Activated gamma-delta T cell treated with anti-CD3 and anti-CD28 coated beads, Interleukin-2, amount 50 U/mL, for 16 hours (primary cell): ENCODE results near the gene ZNF462.
"Not testable (repeated sequence)": the region's sequence is repeated elsewhere in the genome, so short reads cannot be mapped to it uniquely, and the experiment has no call there.

Source experiments
- DNase-seq: peaks from one replicate; pipeline ENCODE4 v3.0.0-alpha.2; 2020; ENCODE audit warnings: low read depth

ZNF462 gene

GRCh38 chr9:106962615-106963363 is 99.8 kb downstream of the ZNF462 start:
- DNase-seq, result no peak

GRCh38 chr9:106963684-106964083 is 100.7 kb downstream of the ZNF462 start:
- no peak for DNase-seq

- DNase-seq, result no peak
These were observed 101.4 kb downstream of the ZNF462 start for GRCh38 chr9:106964329-106964728.

- no peak for DNase-seq
These were observed 102.0 kb downstream of the ZNF462 start for GRCh38 chr9:106964822-106965525.

GRCh38 chr9:106966481-106966880 is 103.5 kb downstream of the ZNF462 start:
- no peak for DNase-seq

GRCh38 chr9:106969696-106970095 is 106.7 kb downstream of the ZNF462 start:
- DNase-seq, result no peak

GRCh38 chr9:106970219-106970975 is 107.4 kb downstream of the ZNF462 start:
- DNase-seq, result no peak

- no peak for DNase-seq
These were observed 108.1 kb downstream of the ZNF462 start for GRCh38 chr9:106970976-106971457.

GRCh38 chr9:106972082-106972481 is 109.1 kb downstream of the ZNF462 start:
- DNase-seq, result no peak

GRCh38 chr9:106974341-106974740 is 111.4 kb downstream of the ZNF462 start:
- DNase-seq, result no peak

GRCh38 chr9:106976772-106977171 is 113.8 kb downstream of the ZNF462 start:
- DNase-seq, result no peak

- DNase-seq, result no peak
These were observed 117.7 kb downstream of the ZNF462 start for GRCh38 chr9:106980551-106981101.

GRCh38 chr9:106981396-106982287 is 118.7 kb downstream of the ZNF462 start:
- no peak for DNase-seq

GRCh38 chr9:106982636-106983035 is 119.7 kb downstream of the ZNF462 start:
- no peak for DNase-seq

GRCh38 chr9:106983346-106983745 is 120.4 kb downstream of the ZNF462 start:
- DNase-seq, result no peak

- DNase-seq, result not testable (repeated sequence)
These were observed 126.9 kb downstream of the ZNF462 start for GRCh38 chr9:106989904-106990303.

GRCh38 chr9:106992186-106992585 is 129.2 kb downstream of the ZNF462 start:
- no peak for DNase-seq

GRCh38 chr9:106993603-106994002 is 130.6 kb downstream of the ZNF462 start:
- no peak for DNase-seq

GRCh38 chr9:106994463-106994862 is 131.5 kb downstream of the ZNF462 start:
- DNase-seq, result no peak

- no peak for DNase-seq
These were observed 137.3 kb downstream of the ZNF462 start for GRCh38 chr9:107000218-107000617.

GRCh38 chr9:107005201-107005600 is 142.2 kb downstream of the ZNF462 start:
- DNase-seq, result no peak
